Glutamatergic neuron (in vitro differentiated cells): ENCODE results near the gene CYB561D1. TPM values are rescaled to one million over a fixed set of nuclear protein-coding genes. Genes with fewer than 3 reads are reported as not detected.

Experiments used
- DNase-seq: peaks from one replicate; pipeline ENCODE4 v3.0.0; 2022
- H3K27ac Mint-ChIP-seq: one replicate; pipeline ENCODE4 v1.8.0; 2020; ENCODE audit warnings: mild to moderate bottlenecking, mixed read lengths, inconsistent platforms; ENCODE audit not compliant: unreplicated experiment
- H3K27me3 Mint-ChIP-seq: one replicate; pipeline ENCODE4 v1.8.0; 2020; ENCODE audit warnings: mild to moderate bottlenecking, moderate library complexity, mixed read lengths, inconsistent platforms; ENCODE audit not compliant: unreplicated experiment
- H3K36me3 Mint-ChIP-seq: one replicate; pipeline ENCODE4 v1.8.0; 2020; ENCODE audit warnings: mild to moderate bottlenecking, mixed read lengths, inconsistent platforms; ENCODE audit not compliant: unreplicated experiment
- H3K4me1 Mint-ChIP-seq: one replicate; pipeline ENCODE4 v1.8.0; 2020; ENCODE audit warnings: mild to moderate bottlenecking, low read depth, mixed read lengths, inconsistent platforms; ENCODE audit not compliant: unreplicated experiment
- H3K4me3 Mint-ChIP-seq: one replicate; pipeline ENCODE4 v1.8.0; 2020; ENCODE audit warnings: mild to moderate bottlenecking, mixed read lengths, inconsistent platforms; ENCODE audit not compliant: unreplicated experiment
- H3K9me3 Mint-ChIP-seq: one replicate; pipeline ENCODE4 v1.8.0; 2020; ENCODE audit warnings: mild to moderate bottlenecking, moderate library complexity, mixed read lengths, inconsistent platforms; ENCODE audit not compliant: unreplicated experiment
- total RNA-seq: library from RNA; stranded (reverse); fragmentation: NEBNext Ultra II Directional; extraction: Animal tissue kit (Norgen Biotek cat#: 25700); gene quantifications from one replicate; pipeline ENCODE4 v1.2.1, GENCODE V29; 2021; ENCODE audit not compliant: unreplicated experiment
- TF ChIP-seq, protein P1 (sequence below): fragments of 200-600 bp; sonication (generic); IDR thresholded peaks from one replicate; pipeline ENCODE4 v1.5.0; 2021; ENCODE audit not compliant: partially characterized antibody, unreplicated experiment

The CYB561D1 gene
- total RNA-seq, 1 donor from 2014 or later = 23.9 TPM

- Mint-ChIP-seq H3K4me1 (peaks cover 64% of the 10 kb centered on the region), H3K36me3 (peaks cover 7% of the 10 kb centered on the region), H3K27me3 (peaks cover 35% of the 10 kb centered on the region), H3K27ac (peak overlapping the region; percentile 97), H3K4me3 (peak overlapping the region; percentile 61), H3K9me3 (peaks cover 37% of the 10 kb centered on the region)
- DNase-seq = peak; percentile 22
- TF ChIP-seq, protein P1, sequence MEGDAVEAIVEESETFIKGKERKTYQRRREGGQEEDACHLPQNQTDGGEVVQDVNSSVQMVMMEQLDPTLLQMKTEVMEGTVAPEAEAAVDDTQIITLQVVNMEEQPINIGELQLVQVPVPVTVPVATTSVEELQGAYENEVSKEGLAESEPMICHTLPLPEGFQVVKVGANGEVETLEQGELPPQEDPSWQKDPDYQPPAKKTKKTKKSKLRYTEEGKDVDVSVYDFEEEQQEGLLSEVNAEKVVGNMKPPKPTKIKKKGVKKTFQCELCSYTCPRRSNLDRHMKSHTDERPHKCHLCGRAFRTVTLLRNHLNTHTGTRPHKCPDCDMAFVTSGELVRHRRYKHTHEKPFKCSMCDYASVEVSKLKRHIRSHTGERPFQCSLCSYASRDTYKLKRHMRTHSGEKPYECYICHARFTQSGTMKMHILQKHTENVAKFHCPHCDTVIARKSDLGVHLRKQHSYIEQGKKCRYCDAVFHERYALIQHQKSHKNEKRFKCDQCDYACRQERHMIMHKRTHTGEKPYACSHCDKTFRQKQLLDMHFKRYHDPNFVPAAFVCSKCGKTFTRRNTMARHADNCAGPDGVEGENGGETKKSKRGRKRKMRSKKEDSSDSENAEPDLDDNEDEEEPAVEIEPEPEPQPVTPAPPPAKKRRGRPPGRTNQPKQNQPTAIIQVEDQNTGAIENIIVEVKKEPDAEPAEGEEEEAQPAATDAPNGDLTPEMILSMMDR = no peak
Observed at GRCh38 chr1:109527846-109528695, 34.2 kb downstream of the CYB561D1 start.

DNA sequence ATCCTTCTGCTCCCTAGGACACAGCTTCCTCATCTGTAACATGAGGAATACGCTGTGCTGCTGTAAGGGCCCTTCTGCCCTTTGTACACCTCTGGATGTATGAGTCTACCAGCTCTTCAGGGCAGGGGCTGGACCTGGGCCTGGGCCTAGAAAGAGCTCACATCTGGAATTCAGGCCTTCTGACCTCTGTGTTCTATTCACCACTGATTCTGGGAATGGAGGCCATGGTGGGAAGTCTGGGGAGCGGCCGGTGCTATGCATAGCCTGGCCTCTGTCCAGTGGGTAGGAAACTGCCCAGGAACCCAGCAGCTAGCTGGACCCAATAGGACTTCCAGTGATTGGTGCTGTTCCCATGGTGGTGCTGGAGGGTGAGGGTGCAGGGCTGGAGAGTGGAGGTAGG, 34.8 kb downstream of the CYB561D1 start:
- peaks cover 66% of the 10 kb centered on the region for H3K4me1 Mint-ChIP-seq
- no peak overlapping the region for H3K4me3 Mint-ChIP-seq
- TF ChIP-seq, protein P1 = no peak
- H3K36me3 Mint-ChIP-seq = peaks cover 6% of the 10 kb centered on the region
- no peak for DNase-seq
- H3K27me3 Mint-ChIP-seq = peaks cover 36% of the 10 kb centered on the region
- peak overlapping the region; percentile 97 for H3K27ac Mint-ChIP-seq
- peaks cover 39% of the 10 kb centered on the region for H3K9me3 Mint-ChIP-seq

GRCh38 chr1:109529881-109530456, 36.1 kb downstream of the CYB561D1 start:
- Mint-ChIP-seq H3K9me3 (peaks cover 37% of the 10 kb centered on the region), H3K36me3 (no peaks in the 10 kb centered on the region), H3K4me1 (peaks cover 65% of the 10 kb centered on the region), H3K4me3 (peak overlapping the region; percentile 69), H3K27me3 (peaks cover 34% of the 10 kb centered on the region), H3K27ac (peak overlapping the region; percentile 97)
- TF ChIP-seq, protein P1 = no peak
- DNase-seq = peak; percentile 41

DNA sequence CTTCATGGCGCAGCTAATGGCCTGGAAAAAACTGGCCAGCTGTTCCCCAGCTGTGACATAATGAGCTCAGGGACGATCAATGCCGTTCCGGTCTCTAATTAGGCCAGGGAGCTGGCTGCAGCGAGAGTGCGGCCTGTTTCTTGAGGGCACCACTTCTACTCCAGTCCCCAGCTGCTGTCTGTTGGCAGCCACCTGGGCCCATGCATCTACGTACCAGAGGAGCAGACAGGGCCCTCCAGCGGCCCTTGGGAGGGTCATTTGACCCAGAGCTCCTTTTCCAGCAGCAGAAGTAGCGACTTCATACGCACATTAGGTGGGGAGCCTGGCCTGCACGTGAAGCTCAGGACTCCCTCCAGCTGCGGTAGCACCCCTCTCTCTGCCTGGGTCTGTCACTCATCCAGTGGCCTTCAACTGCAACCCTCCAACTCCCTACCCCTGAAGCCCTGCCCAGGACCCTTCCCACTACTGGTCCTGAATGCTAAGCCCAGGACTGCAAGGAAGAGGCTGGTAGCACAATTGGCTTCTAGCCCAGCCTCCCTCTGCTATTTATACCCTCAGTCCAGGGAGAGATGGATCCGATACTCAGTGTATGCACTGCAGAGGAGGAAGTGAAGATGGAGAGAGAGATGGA, 36.7 kb downstream of the CYB561D1 start:
- Mint-ChIP-seq H3K4me3 (peak overlapping the region; percentile 69), H3K27me3 (peaks cover 37% of the 10 kb centered on the region), H3K4me1 (peaks cover 65% of the 10 kb centered on the region), H3K36me3 (no peaks in the 10 kb centered on the region), H3K9me3 (peaks cover 35% of the 10 kb centered on the region), H3K27ac (peak overlapping the region; percentile 97)
- TF ChIP-seq, protein P1 = peak; percentile 12
- DNase-seq = peak; percentile 93
